AG09319 (cell line): ENCODE results near the gene ARL15.

ENCODE experiments used
- DNase-seq: peaks from one replicate; pipeline ENCODE4 v3.0.0-alpha.2; 2010; ENCODE audit warnings: low read depth; ENCODE audit errors: extremely low read depth
- CTCF ChIP-seq: IDR thresholded peaks from 2 replicates; pipeline ENCODE4 v1.5.1; 2011; ENCODE audit warnings: low read depth, mild to moderate bottlenecking, inconsistent platforms, low read length, moderate library complexity

The ARL15 gene

GRCh38 chr5:54086191-54086590, 224.2 kb downstream of the ARL15 start:
- no peak for TF ChIP-seq CTCF
- DNase-seq, result no peak

DNA sequence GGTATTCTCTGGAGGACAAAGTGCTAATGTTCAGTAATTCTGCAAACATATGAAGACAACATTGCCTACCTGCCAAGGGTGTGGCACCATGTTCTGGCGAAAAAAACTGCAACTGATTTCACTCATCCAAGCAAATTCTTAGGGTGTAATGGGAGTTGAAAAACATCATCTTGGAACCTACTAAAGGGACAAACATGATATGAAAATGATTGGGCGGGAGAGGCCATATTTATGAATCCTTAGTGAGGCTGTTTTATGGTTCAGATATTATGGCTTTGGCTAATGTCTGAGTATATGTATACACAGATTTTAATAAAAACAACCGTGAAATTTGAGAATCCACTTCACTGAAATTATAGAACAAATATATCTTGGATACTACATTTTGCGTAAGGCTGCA, 225.7 kb downstream of the ARL15 start:
- DNase-seq, result no peak
- no peak for TF ChIP-seq CTCF

- no peak for TF ChIP-seq CTCF
- no peak for DNase-seq
Observed at GRCh38 chr5:54083851-54084250, 226.5 kb downstream of the ARL15 start.

GRCh38 chr5:54083245-54083644, 227.1 kb downstream of the ARL15 start:
- TF ChIP-seq CTCF, result no peak
- DNase-seq, result no peak

GRCh38 chr5:54081415-54081814, 229.0 kb downstream of the ARL15 start:
- TF ChIP-seq CTCF, result no peak
- no peak for DNase-seq

- no peak for DNase-seq
- no peak for TF ChIP-seq CTCF
Observed at GRCh38 chr5:54080831-54081230, 229.5 kb downstream of the ARL15 start.

- no peak for DNase-seq
- no peak for TF ChIP-seq CTCF
Observed at GRCh38 chr5:54073735-54074134, 236.6 kb downstream of the ARL15 start.
